Sciatic nerve (tissue), 2 donors: ENCODE results near the gene EXOC3. TPM values are rescaled to one million over a fixed set of nuclear protein-coding genes. Genes with fewer than 3 reads are reported as not detected.

Experiments used
- ATAC-seq: fragments of 200-7000 bp; cut with Tn5 transposase; one replicate; pipeline ENCODE4 v1.9.1; 2020; ENCODE audit warnings: mild to moderate bottlenecking, moderate library complexity
- DNase-seq: peaks from one replicate; pipeline ENCODE4 v3.0.0-alpha.2; 2020; ENCODE audit warnings: low spot score
- intact Hi-C: fragments of 100-400 bp; cut with DNase I; formaldehyde crosslinking; loops from one replicate; pipeline ENCODE4 v1.14.2; 2022
- total RNA-seq: library from RNA; stranded (reverse); fragmentation: NEBNext Ultra II Directional; extraction: Animal tissue kit (Norgen Biotek cat#: 25700); gene quantifications from one replicate; pipeline ENCODE4 v1.2.1, GENCODE V29; 2021
- donor health status: DM: no; HTN: no; CAD: no.
- donor health status: DM: no; HTN: no; CAD: no.

EXOC3 gene
- total RNA-seq, 1 donor from 2014 or later: 58.4 TPM

GRCh38 chr5:490116-491106 is 47.4 kb downstream of the EXOC3 start:
- DNase-seq: no peak
- intact Hi-C loops: loop anchor here (5.0 kb wide), 1 partner anchor 1442 kb away; no protein-coding TSS in a partner anchor
- no peak for ATAC-seq

- DNase-seq: no peak
Observed at GRCh38 chr5:491119-491855, 48.3 kb downstream of the EXOC3 start.

DNA sequence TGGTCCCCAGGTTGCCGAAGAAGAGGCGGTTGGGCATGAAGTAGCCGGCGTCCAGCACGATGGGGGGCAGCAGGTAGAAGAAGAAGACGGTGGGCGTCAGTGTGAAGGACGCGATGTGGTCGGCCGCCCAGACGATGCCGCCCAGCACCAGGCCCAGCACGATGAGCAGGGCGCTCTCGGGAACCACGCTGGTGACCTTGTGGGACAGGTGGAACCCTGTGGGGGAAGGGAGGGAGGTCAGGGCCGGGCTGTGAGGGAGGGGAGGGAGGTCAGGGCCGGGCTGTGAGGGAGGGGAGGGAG is 48.8 kb downstream of the EXOC3 start:
- ATAC-seq (no peak), DNase-seq (no peak)
- intact Hi-C loops: loop anchor here (5.0 kb wide), 1 partner anchor 1440 kb away; no protein-coding TSS in a partner anchor

More at GRCh38 chr5:491119-491855, 48.3 kb downstream of the EXOC3 start:
- intact Hi-C loops: loop anchor here (5.0 kb wide), 1 partner anchor 1441 kb away; no protein-coding TSS in a partner anchor
- no peak for ATAC-seq

GRCh38 chr5:492314-492893 is 49.4 kb downstream of the EXOC3 start:
- ATAC-seq: peak; percentile 6
- no peak for DNase-seq
- intact Hi-C loops: loop anchor here (5.0 kb wide), 1 partner anchor 1440 kb away; no protein-coding TSS in a partner anchor

- DNase-seq (no peak), ATAC-seq (peak; percentile 9)
- intact Hi-C loops: loop anchor here (5.0 kb wide), 1 partner anchor 1439 kb away; no protein-coding TSS in a partner anchor
Observed at GRCh38 chr5:493119-493701, 50.2 kb downstream of the EXOC3 start.

DNA sequence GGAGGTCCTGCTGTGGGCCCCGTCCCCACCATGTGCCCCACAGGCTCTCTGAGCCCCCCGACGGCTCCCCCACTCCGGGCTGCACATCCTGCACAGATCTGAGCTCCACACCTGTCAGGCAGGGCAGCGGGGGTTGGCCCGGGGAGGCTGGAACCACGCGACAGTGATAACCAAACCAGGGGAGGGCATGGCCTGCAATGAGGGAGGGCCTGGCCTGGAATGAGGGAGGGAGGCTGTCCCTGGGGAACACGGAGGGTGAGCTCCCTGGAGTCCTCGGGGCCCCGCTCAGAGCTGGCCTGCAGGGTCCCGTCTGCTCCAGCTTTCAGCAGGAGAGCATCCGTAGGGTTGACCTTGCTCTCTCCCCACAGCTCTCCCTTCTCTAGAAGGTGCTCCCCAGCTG is 50.8 kb downstream of the EXOC3 start:
- ATAC-seq: peak; percentile 6
- intact Hi-C loops: loop anchor here (5.0 kb wide), 1 partner anchor 1439 kb away; no protein-coding TSS in a partner anchor
- DNase-seq: no peak

GRCh38 chr5:494667-495255 is 51.8 kb downstream of the EXOC3 start:
- DNase-seq (no peak), ATAC-seq (no peak)
- intact Hi-C loops: loop anchor here (5.0 kb wide), 1 partner anchor 1438 kb away; no protein-coding TSS in a partner anchor

DNA sequence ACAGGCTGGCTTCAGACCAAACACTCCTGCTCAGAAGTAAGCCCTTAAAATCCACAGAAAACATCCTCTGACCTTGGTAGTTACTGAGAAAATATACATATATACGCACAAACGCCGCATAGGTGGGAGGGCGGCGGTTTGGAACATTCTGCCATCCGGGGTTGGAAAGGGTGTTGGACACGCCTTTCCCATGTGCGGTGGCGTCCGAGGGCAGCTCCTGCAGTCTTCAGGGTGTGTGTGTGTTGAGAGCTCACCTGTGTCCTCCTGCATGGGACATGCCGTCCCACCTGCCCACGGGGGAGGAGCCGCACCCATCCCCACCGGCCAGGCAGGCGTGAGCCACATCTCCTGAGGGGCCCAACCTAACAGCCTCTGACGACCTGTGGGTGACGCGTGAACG is 53.1 kb downstream of the EXOC3 start:
- intact Hi-C loops: no loop called here
- ATAC-seq: no peak
- DNase-seq: no peak

DNA sequence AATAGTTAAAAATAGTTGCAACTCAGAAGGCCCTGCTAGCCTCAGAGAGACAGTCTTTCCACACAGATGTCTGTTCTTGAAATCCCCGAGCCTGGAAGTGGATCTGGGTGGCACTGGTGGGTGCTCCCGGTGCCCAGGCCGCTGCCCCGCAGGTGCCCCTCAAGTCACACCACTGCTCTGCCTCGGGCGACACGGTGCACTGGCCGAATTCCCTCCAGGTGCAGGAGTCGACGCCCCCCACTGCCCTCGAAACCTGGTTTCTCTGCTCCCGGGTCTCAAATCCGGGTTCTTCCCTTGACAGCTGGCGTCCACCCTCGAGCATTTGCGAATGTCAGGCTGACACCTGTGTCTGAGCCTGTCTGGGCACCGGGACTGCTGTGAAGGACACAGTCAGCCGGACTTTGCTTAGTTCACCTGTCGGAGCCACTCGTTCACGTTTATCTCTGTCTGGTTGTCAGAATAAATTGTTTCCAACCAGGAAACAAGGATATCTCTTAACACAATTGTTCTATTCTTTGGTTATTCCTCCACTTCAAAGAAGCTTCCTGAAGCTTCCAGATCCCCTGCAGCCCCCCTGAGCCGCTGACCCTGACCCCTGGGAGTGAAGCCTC is 54.2 kb downstream of the EXOC3 start:
- DNase-seq (no peak), ATAC-seq (no peak)
- intact Hi-C loops: no loop called here

GRCh38 chr5:497871-498509 is 55.0 kb downstream of the EXOC3 start:
- intact Hi-C loops: no loop called here
- ATAC-seq: no peak
- no peak for DNase-seq

- DNase-seq (no peak), ATAC-seq (no peak)
- intact Hi-C loops: no loop called here
Observed at GRCh38 chr5:499233-500209, 56.5 kb downstream of the EXOC3 start.

GRCh38 chr5:500491-500890 is 57.5 kb downstream of the EXOC3 start:
- ATAC-seq: peak; percentile 43
- no peak for DNase-seq
- intact Hi-C loops: no loop called here

DNA sequence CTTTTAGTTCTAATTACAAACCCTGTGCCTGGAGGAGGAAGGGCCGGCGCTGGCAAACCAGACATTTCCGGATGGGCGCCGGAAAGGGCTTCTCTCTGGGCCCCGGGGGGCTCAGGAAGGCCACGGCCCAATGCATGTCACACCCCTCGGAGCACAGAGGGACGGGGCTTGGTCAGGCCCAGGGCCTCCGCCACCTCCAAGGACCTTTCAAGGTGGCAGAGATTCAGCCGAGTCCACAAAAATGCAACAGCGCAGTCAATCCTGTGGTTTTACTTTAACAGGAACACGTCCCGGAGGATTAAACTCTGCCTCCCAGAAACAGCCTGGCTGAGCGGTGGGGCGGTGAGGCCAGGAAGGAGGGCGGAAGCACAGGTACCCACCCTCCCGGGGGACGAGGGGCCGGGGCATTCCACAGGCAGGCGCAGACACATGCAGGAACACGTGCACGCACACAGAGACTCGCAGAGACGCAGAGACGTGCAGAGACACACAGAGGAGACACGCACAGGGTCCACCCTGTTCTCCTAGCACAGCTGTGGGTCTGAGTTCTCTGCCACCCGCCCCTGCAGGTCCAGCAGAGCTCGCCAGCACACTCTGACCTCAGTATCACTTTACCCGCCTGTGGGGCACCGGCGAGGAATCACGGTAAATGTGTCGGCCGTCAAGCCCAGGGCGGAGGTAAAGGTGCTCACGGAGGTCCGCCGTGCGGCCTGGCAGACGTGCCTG is 58.3 kb downstream of the EXOC3 start:
- ATAC-seq (peak; percentile 16), DNase-seq (no peak)
- intact Hi-C loops: no loop called here

- DNase-seq: no peak
- intact Hi-C loops: no loop called here
- ATAC-seq: peak; percentile 25
Observed at GRCh38 chr5:501831-502184, 58.8 kb downstream of the EXOC3 start.

GRCh38 chr5:502325-503079 is 59.5 kb downstream of the EXOC3 start:
- DNase-seq: no peak
- no peak for ATAC-seq
- intact Hi-C loops: no loop called here
